Heart left ventricle (tissue), 13 donors: ENCODE measurements around the gene DAGLA.

Experiments
- POLR2A ChIP-seq, 2 donors: fragments of 450-650 bp; IDR thresholded peaks; one replicate each; pipeline ENCODE4 v1.6.1; 2017; ENCODE audit warnings: antibody characterized with exemption in 2 of 2, mild to moderate bottlenecking in 2 of 2, moderate library complexity in 2 of 2
- TF ChIP-seq, protein P1 (sequence below), 12 donors: fragments of 200-600 bp; sonication (generic) in 4 of 12; IDR thresholded peaks; one replicate each; pipeline versions ENCODE4 v1.5.0 to v1.8.0; 2018 to 2022; ENCODE audit warnings: antibody characterized with exemption in 12 of 12, mild to moderate bottlenecking in 5 of 12
- donor health status: ischemic (EF 13 %, LVEDD 7.1; RV severe dilation, severe dysfunction).
- donor health status: DM: no; HTN: yes; CAD: no.
- donor health status: DM: no; HTN: no; CAD: no.
- donor health status: ischemic (EF 25% LVEDD 6.9; RV normal size, moderate dysfunction).
- donor health status: ischemic (EF 25% LVEDD 5.7; RV mildly dilated, moderate dysfunction).
- donor health status: ischemic (EF 35%, LVEDD 5.7; RV mildly dilated, moderate dysfunction).
- donor health status: nonischemic (EF 11% LVEDD 7.7; RV severe dilation, severe dysfunction).
- donor health status: DM: yes; HTN: yes; CAD: no.
- donor health status: PGD.
- donor health status: ischemic (EF 29% LVEDD 5.4; RV normal size, mild dysfunction).
- donor health status: nonischemic (EF 23%, LVEDD 6.1; RV moderate dilation, normal function).

DNA sequence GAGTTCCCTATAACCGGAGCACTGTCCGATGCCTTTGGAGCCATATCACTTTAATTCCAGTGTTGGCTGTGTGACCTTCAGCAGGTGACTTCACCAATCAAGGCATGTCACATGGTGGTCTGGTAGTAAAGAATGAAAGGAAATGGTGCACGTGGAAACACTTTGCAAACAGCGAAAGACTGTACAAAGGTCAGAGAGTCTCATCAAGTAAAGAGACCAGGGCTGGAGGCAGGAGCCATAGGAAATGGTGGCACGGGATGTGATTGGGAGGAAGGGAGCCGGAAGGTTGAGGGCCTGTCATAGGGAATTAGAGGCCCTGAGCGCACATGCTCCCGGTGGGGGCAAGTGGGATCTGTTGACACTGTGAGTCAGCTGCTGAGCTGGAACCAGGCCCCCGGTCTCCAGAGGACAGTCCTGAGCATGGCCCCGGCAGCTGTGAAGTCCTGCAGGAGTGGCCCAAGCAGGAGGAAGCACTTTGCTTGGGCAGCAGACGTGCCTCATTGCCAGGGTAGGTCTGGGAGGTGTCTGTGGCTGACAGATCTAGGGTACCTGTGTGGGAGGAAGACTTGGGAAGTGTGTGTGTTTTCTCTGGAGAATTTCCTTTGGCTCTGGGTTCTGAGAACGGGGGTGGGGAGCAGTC, 2.0 kb downstream of the DAGLA start:
- TF ChIP-seq POLR2A (IDR thresholded peaks at IDR 0.05), result no peak
- TF ChIP-seq, protein P1, sequence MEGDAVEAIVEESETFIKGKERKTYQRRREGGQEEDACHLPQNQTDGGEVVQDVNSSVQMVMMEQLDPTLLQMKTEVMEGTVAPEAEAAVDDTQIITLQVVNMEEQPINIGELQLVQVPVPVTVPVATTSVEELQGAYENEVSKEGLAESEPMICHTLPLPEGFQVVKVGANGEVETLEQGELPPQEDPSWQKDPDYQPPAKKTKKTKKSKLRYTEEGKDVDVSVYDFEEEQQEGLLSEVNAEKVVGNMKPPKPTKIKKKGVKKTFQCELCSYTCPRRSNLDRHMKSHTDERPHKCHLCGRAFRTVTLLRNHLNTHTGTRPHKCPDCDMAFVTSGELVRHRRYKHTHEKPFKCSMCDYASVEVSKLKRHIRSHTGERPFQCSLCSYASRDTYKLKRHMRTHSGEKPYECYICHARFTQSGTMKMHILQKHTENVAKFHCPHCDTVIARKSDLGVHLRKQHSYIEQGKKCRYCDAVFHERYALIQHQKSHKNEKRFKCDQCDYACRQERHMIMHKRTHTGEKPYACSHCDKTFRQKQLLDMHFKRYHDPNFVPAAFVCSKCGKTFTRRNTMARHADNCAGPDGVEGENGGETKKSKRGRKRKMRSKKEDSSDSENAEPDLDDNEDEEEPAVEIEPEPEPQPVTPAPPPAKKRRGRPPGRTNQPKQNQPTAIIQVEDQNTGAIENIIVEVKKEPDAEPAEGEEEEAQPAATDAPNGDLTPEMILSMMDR (IDR thresholded peaks at IDR 0.05), result no peak
